ENCODE measurements around the gene ASTN2.
"Not testable (repeated sequence)": the region's sequence is repeated elsewhere in the genome, so short reads cannot be mapped to it uniquely, and the experiment has no call there.

ASTN2 gene

GRCh38 chr9:116900543-116900942, 514.3 kb downstream of the ASTN2 start:
- DNase-seq = no peak

DNA sequence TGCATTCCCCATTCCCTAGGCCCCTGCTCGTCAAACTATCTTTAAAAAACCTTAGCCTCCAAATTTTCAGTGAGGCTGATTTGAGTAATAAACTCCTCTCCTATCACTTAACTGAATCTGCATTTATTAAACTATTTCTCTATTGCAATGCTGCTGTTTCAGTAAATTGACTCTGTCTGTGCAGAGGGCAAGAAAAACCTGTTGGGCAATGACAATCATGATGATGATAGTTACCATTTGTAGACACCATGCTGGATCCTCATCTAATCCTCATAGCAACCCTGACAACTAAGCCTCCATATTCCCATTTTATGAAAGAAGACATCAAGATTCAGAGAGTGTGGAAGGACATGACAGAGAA, 514.9 kb downstream of the ASTN2 start:
- DNase-seq = no peak

GRCh38 chr9:116899337-116900006, 515.4 kb downstream of the ASTN2 start:
- peak; percentile 33 for DNase-seq

GRCh38 chr9:116898131-116898530, 516.7 kb downstream of the ASTN2 start:
- DNase-seq = not testable (repeated sequence)

DNA sequence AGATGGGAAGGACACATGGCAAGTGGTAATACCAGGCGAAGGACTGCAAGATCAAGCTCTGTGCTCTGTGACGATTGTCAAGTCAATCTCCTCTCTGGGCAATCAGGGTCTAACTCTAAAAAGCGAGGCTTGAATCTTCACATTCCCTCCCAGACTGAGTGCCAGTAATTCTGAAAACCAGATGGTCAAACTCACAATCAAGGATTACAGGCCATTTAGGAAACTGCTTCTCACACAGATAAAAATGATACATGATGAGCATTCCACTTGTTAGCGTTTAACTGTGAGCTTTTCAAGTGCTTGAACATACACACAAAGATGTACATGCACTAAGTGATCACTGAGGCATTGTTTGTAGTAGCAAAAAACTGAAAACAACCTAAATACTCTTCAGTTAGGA, 517.7 kb downstream of the ASTN2 start:
- no peak for DNase-seq

DNA sequence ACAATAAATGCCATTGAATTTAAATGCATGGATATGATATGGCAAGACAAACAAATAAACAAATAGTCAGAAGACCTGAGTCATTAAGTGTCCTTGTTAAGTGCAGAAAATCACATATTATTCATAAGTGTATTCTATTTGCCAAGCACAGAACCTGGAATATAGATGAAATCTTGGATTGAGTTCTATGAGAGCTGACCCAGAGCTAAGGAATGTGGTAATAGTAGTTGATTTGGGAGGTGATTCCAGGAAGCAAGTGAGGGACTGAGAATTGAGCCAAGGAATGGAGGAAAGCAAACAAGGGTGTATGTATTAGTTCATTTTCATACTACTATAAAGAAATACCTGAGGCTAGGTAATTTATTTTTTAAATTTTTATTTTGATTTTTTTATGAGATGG, 518.9 kb downstream of the ASTN2 start:
- DNase-seq = no peak

GRCh38 chr9:116891424-116891823, 523.4 kb downstream of the ASTN2 start:
- no peak for DNase-seq

DNA sequence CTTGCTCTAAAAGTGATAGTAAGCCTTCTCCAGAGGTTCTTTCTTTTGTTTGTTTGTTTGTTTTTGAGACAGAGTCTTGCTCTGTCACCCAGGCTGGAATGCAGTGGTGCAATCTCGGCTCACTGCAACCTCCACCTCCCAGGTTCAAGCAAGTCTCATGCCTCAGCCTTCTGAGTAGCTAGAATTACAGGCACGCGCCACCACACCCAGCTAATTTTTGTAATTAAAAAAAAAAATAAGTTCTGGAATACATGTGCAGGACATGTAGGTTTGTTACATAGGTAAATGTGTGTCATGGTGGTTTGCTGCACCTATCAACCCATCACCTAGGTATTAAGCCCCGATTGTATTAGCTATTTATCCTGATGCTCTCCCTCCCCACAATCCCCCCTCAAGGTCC, 526.4 kb downstream of the ASTN2 start:
- DNase-seq = not testable (repeated sequence)

GRCh38 chr9:116888066-116888465, 526.8 kb downstream of the ASTN2 start:
- DNase-seq = no peak

- no peak for DNase-seq
These were observed 531.2 kb downstream of the ASTN2 start for GRCh38 chr9:116883676-116884075.

DNA sequence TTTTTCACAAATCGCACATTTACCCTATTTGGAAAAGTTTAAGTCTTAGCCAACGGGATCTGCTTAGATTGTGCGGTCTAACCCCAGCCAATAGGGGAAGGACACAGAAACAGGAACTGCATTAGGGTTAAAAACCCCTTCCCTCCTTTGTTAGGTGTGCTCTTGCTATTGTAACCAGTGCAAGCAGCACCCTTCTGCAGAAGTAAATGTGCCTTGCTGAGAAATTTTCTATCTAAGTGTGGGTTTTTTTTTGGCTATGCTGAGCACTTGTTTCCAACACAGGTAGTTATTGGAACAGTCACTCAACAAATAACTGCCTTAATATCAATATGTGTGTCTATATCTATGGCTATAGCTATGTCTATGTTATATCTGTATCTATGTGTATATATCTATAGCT, 537.8 kb downstream of the ASTN2 start:
- DNase-seq = no peak

- DNase-seq = no peak
These were observed 539.3 kb downstream of the ASTN2 start for GRCh38 chr9:116875576-116875975.

DNA sequence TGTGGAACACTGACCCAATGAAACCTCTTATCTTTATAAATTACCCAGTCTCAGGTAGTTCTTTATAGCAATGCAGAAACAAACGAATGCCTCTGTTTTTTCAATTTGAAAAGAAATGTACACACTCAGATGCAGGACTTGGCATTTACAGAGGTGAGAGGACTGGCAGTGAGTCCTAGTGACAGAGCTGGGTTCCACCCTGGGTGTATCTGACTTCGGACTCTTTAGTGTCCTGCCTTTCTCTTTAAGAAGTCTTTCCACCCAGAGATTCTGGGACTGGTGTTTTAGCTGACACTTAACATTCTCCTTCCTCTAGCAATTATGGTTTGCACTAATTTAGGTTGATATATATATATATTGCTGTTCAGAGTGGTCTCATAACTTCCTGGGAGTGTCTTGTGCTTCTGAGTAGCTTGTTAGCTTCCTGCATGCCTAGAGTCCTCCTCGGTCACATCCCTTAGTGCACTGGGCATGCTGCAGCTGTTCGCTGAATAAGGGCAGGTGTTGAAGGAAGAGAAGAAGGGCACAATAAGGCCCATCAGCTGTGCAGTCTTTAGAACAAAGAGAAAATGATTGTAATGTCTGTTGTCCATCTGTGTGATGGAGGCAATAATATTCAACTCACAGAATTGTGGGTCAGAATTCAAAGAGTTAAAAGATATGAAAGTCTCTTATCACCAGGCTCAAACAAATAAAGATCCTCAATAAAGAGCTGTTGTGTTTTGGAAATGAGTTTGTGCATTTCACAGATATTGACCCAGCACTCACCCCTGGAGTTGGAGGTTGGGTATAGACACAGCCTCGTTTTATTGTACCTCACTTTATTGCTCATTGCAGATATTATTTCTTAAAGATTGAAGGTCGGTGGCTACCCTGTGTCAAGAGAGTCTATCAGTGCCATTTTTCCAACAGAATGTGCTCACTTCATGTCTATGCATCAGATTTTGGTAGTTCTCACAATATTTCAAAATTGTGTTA, 540.6 kb downstream of the ASTN2 start:
- no peak for DNase-seq

DNA sequence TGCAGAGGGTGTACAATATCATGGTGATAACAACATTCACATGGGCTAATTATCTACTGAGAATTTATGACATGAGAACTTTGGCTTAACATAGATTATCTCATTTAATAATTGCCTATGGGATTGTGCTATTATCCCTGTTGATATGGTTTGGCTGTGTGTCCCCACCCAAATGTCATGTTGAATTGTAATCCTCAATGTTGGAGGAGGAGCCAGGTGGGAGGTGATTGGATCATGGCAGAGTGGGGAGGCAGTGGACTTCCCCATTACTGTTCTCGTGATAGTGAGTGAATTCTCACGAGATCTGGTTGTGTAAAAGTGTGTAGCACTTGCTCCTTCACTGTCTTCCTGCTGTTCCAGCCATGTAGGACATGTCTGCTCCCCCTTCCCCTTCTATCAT, 541.4 kb downstream of the ASTN2 start:
- no peak for DNase-seq

DNA sequence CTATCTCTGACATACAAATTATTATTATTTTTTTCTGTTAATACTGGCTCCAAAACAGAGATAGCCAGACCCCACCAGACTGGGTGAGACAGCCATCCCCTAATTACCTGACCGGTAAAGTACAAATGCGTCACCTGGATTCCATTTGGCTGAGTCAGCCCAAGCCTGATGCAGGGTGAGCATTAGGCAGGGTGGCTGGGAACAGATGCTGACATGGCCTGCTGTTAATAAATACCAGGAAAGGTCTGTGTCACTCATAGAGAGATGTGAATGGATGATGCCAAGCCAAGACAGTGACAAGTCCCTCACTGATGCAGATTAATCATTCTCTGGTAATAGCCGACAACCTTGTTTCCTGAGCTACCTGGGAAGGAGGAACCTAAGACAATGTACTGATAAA, 544.3 kb downstream of the ASTN2 start:
- no peak for DNase-seq

DNA sequence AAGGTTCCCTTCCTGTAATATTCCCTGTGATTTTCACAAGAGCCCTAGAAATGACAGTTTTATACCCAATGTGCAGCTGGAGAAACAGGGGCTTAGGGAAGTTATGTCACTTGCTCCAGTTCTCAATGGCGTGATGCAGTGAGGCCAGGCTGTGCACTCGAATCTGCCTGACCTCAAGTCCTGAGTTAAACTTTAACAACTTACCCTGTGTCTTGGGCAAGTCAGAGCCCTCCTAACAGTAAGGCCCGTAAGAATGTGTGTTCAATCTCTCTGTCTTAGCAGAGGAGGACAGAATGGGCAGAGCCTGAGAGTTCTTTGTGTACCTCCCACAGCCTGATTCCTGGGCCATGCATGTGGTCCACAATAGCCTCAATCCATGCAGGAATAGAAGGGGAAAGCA, 546.7 kb downstream of the ASTN2 start:
- DNase-seq = no peak

- no peak for DNase-seq
These were observed 553.5 kb downstream of the ASTN2 start for GRCh38 chr9:116861321-116861720.

- DNase-seq = peak; percentile 66
These were observed 554.2 kb downstream of the ASTN2 start for GRCh38 chr9:116860509-116861120.

GRCh38 chr9:116859763-116860162, 555.1 kb downstream of the ASTN2 start:
- no peak for DNase-seq

GRCh38 chr9:116857321-116857720, 557.5 kb downstream of the ASTN2 start:
- no peak for DNase-seq

GRCh38 chr9:116855881-116856662, 558.8 kb downstream of the ASTN2 start:
- no peak for DNase-seq

- DNase-seq = no peak
These were observed 565.1 kb downstream of the ASTN2 start for GRCh38 chr9:116849721-116850120.

GRCh38 chr9:116844621-116845020, 570.2 kb downstream of the ASTN2 start:
- no peak for DNase-seq

Data from fibroblast of skin of scalp (primary cell).